GM23338 (cell line): Measurements from ENCODE around the gene POLR1E. TPM values are rescaled to one million over a fixed set of nuclear protein-coding genes. Genes with fewer than 3 reads are reported as not detected.
A peak's percentile ranks its signal among the peaks of the same experiment; 100 is the strongest.

Source experiments
- ATAC-seq: fragments of 200-7000 bp; cut with Tn5 transposase; 3 replicates; pipeline ENCODE4 v1.9.1; 2020
- DNase-seq: peaks from one replicate; pipeline ENCODE4 v3.0.0-alpha.2; 2015; ENCODE audit warnings: low spot score
- H2AFZ ChIP-seq: fragments of 200-600 bp; sonication (generic); 2 replicates; pipeline ENCODE4 v1.8.0; 2016; ENCODE audit warnings: antibody characterized with exemption, mild to moderate bottlenecking, moderate library complexity
- H3F3A ChIP-seq: fragments of 200-600 bp; sonication (generic); replicated peaks from 2 replicates; pipeline ENCODE4 v1.8.0; 2017; ENCODE audit warnings: antibody characterized with exemption, mixed run types, low read depth
- H3K27ac ChIP-seq: fragments of 200-600 bp; sonication (generic); 2 replicates; pipeline ENCODE4 v1.6.1; 2016; ENCODE audit warnings: low read depth
- H3K27me3 ChIP-seq: fragments of 200-600 bp; sonication (generic); 2 replicates; pipeline ENCODE4 v1.8.0; 2016; ENCODE audit warnings: mild to moderate bottlenecking, mixed run types, moderate library complexity; ENCODE audit not compliant: insufficient read depth
- H3K36me3 ChIP-seq: fragments of 200-600 bp; sonication (generic); 2 replicates; pipeline ENCODE4 v1.8.0; 2016; ENCODE audit warnings: mild to moderate bottlenecking; ENCODE audit not compliant: insufficient read depth
- H3K4me1 ChIP-seq: fragments of 200-600 bp; sonication (generic); 2 replicates; pipeline ENCODE4 v1.8.0; 2016; ENCODE audit warnings: mild to moderate bottlenecking, moderate library complexity; ENCODE audit not compliant: insufficient read depth
- H3K4me2 ChIP-seq: fragments of 200-600 bp; sonication (generic); 2 replicates; pipeline ENCODE4 v1.7.1; 2017; ENCODE audit warnings: mixed run types
- H3K4me3 ChIP-seq: fragments of 200-600 bp; sonication (generic); 2 replicates; pipeline ENCODE4 v1.6.1; 2016; ENCODE audit warnings: mixed run types
- H3K79me2 ChIP-seq: fragments of 200-600 bp; sonication (generic); replicated peaks from 2 replicates; pipeline ENCODE4 v1.8.0; 2017; ENCODE audit warnings: mild to moderate bottlenecking; ENCODE audit not compliant: insufficient read depth
- H3K9me2 ChIP-seq: fragments of 200-600 bp; sonication (generic); 2 replicates; pipeline ENCODE4 v1.8.0; 2017; ENCODE audit not compliant: insufficient read depth
- H4K20me1 ChIP-seq: fragments of 200-600 bp; sonication (generic); replicated peaks from 2 replicates; pipeline ENCODE4 v1.8.0; 2017; ENCODE audit warnings: mild to moderate bottlenecking; ENCODE audit not compliant: insufficient read depth
- H3K27ac Mint-ChIP-seq: 2 replicates; pipeline ENCODE4 v1.8.0; 2020; ENCODE audit warnings: inconsistent platforms, mild to moderate bottlenecking, moderate library complexity, mixed read lengths
- H3K27me3 Mint-ChIP-seq: 3 replicates; pipeline ENCODE4 v1.8.0; 2022; ENCODE audit warnings: low read depth, mild to moderate bottlenecking, moderate library complexity, mixed read lengths, inconsistent platforms; ENCODE audit not compliant: insufficient read depth, poor library complexity
- H3K36me3 Mint-ChIP-seq: 3 replicates; pipeline ENCODE4 v1.8.0; 2021; ENCODE audit warnings: low read depth, mild to moderate bottlenecking, inconsistent platforms, moderate library complexity, mixed read lengths
- H3K4me1 Mint-ChIP-seq: 3 replicates; pipeline ENCODE4 v1.8.0; 2020; ENCODE audit warnings: mild to moderate bottlenecking, inconsistent platforms, mixed read lengths
- H3K4me3 Mint-ChIP-seq: 3 replicates; pipeline ENCODE4 v1.8.0; 2021; ENCODE audit warnings: moderate library complexity, mild to moderate bottlenecking, inconsistent platforms, mixed read lengths
- H3K9me3 Mint-ChIP-seq: 3 replicates; pipeline ENCODE4 v1.8.0; 2020; ENCODE audit warnings: moderate library complexity, mild to moderate bottlenecking, inconsistent platforms, mixed read lengths
- CREB1 ChIP-seq: fragments of 250-450 bp; sonication (Bioruptor Pico); IDR thresholded peaks from 2 replicates; pipeline ENCODE4 v1.5.0; 2020; ENCODE audit warnings: low read depth, mild to moderate bottlenecking, moderate library complexity
- EZH2 ChIP-seq: fragments of 200-600 bp; sonication (generic); IDR thresholded peaks from one replicate; pipeline ENCODE4 v1.8.0; 2017; ENCODE audit warnings: antibody characterized with exemption, mild to moderate bottlenecking, low read depth; ENCODE audit not compliant: unreplicated experiment
- EZH2phosphoT487 ChIP-seq: fragments of 200-600 bp; sonication (generic); IDR thresholded peaks from one replicate; pipeline ENCODE4 v1.8.1; 2018; ENCODE audit warnings: antibody characterized with exemption; ENCODE audit not compliant: unreplicated experiment
- JUNB ChIP-seq: IDR thresholded peaks from one replicate; pipeline ENCODE4 v1.6.1; 2016; ENCODE audit warnings: antibody characterized with exemption; ENCODE audit not compliant: unreplicated experiment
- NANOG ChIP-seq: IDR thresholded peaks from 2 replicates; pipeline ENCODE4 v1.6.1; 2016; ENCODE audit warnings: antibody characterized with exemption, borderline replicate concordance
- STAT1 ChIP-seq: IDR thresholded peaks from one replicate; pipeline ENCODE4 v1.6.1; 2016; ENCODE audit warnings: antibody characterized with exemption; ENCODE audit not compliant: unreplicated experiment
- ZNF114 ChIP-seq: fragments of 250-450 bp; sonication (Bioruptor Pico); IDR thresholded peaks from 2 replicates; pipeline ENCODE4 v1.5.0; 2020; ENCODE audit warnings: mild to moderate bottlenecking, moderate library complexity
- ZNF331 ChIP-seq: fragments of 250-450 bp; sonication (Bioruptor Pico); IDR thresholded peaks from 2 replicates; pipeline ENCODE4 v1.5.0; 2020; ENCODE audit warnings: low read depth, mild to moderate bottlenecking, moderate library complexity
- polyA plus RNA-seq: library from polyadenylated mRNA; unstranded; fragments of >200 nt; fragmentation: Nextera tagmentation; extraction: Ambion mirVana; gene quantifications from 2 replicates; pipeline ENCODE4 v1.2.1, GENCODE V29; 2016
- total RNA-seq: library from RNA; depleted of rRNA; stranded (reverse); fragments of >200 nt; shearing (Covaris generic); gene quantifications from 2 replicates; pipeline ENCODE4 v1.2.3, GENCODE V29; 2014
- TF ChIP-seq, protein P1 (sequence below), 2 experiments: fragments of 200-600 bp in 1 of 2; sonication (generic) in 1 of 2; conservative IDR thresholded peaks; 2 replicates each; pipeline versions ENCODE4 v1.5.1 to v1.6.1; 2016 to 2017; ENCODE audit warnings: antibody characterized with exemption in 2 of 2, low read depth in 2 of 2, mild to moderate bottlenecking in 2 of 2, moderate library complexity in 1 of 2
- TF ChIP-seq, protein P2 (sequence below): fragments of 250-450 bp; sonication (Bioruptor Pico); IDR thresholded peaks from 2 replicates; pipeline ENCODE4 v1.5.0; 2020; ENCODE audit warnings: mild to moderate bottlenecking, moderate library complexity

The POLR1E gene
- total and polyA plus RNA-seq, 2 experiments from 2014 or later = 19.2 to 45.5 TPM

DNA sequence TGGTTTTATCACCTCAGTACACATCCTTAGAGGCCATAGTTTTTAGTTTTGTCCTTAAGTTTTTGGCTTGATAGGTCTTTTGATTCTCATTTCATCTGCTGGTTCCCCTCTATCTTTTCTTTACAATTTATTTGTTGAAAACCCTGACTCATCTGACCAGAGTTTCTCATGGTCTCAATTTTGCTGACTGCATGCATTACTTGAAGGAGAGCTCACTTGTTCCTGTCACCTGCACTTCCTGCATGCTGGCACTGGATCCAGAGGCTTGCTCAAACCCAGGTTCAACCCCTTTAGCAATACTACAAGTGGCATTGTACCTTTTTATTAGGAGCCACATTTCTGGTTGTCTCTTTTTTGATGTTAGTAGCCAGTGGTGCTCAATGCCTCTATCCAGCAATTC lies 63.8 kb downstream of the POLR1E start (continued):
- TF ChIP-seq NANOG (no peak), ZNF114 (CRISPR knock-in tag) (no peak), JUNB (no peak), STAT1 (no peak), EZH2 (no peak), ZNF331 (CRISPR knock-in tag) (no peak)

DNA sequence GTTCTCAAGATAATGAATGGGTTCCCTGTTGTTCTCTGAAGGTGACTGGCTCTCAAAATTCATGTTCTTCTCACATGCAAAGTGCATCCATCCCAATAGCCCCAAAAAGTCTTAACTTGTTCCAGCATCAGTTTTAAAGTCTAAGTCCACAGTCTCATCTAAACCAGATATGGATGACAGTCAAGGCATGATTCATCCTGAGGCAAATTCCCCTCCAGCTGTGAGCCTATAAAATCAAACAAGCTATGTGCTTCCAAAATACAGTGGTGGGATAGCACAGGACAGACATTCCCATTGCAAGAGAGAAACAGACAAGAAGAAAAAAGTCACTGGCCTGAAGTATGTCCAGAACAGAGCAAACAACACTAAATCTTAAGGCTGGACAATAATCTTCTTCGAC lies 65.0 kb downstream of the POLR1E start:
- no peak for ATAC-seq
- no peaks in the 10 kb centered on the region for H4K20me1 ChIP-seq
- no peak overlapping the region for H2AFZ ChIP-seq
- peaks cover 3% of the 10 kb centered on the region; the same call in 1 of the 3 replicates for H3K4me1 Mint-ChIP-seq
- TF ChIP-seq JUNB (no peak), ZNF331 (CRISPR knock-in tag) (no peak), EZH2 (no peak)
- H3K4me2 ChIP-seq = no peak overlapping the region
- H3K79me2 ChIP-seq = no peaks in the 10 kb centered on the region
- H3K36me3 Mint-ChIP-seq = no peaks in the 10 kb centered on the region
- no peaks in the 10 kb centered on the region for H3K9me2 ChIP-seq
- DNase-seq = no peak
- peaks cover 7% of the 10 kb centered on the region for H3K27me3 Mint-ChIP-seq
- H3K4me1 ChIP-seq = no peaks in the 10 kb centered on the region
- no peak overlapping the region for H3K4me3 Mint-ChIP-seq
- H3K27ac ChIP-seq = no peak overlapping the region
- no peaks in the 10 kb centered on the region for H3F3A ChIP-seq
- no peaks in the 10 kb centered on the region for H3K9me3 Mint-ChIP-seq
- no peaks in the 10 kb centered on the region for H3K27me3 ChIP-seq
- no peaks in the 10 kb centered on the region for H3K36me3 ChIP-seq
- H3K27ac Mint-ChIP-seq = no peak overlapping the region
- no peak overlapping the region for H3K4me3 ChIP-seq

DNA sequence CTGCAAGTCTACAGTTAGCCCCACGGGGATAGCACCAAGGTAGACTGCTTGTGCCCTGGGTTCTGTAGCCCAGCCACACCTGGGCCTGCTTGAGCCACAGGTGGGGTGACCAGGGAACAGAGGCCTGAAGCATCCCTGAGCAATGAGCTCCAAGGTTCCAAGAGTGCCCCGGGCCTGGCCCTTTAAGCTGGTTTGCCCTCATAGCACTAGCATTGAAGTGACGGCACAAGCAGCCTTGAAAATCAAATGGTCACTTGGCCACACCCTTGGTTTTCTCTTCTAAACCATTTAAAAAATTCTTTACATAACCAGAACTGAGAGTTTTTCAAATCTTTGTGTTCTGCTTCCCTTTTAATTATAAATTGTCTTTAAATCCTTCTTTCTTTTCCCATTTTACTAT lies 65.7 kb downstream of the POLR1E start:
- no peaks in the 10 kb centered on the region for H3K36me3 Mint-ChIP-seq
- no peaks in the 10 kb centered on the region for H3K36me3 ChIP-seq
- no peak overlapping the region for H3K4me2 ChIP-seq
- no peaks in the 10 kb centered on the region for H3K9me2 ChIP-seq
- H3K4me3 ChIP-seq = no peak overlapping the region
- H3K27ac ChIP-seq = no peak overlapping the region
- peaks cover 6% of the 10 kb centered on the region for H3K27me3 Mint-ChIP-seq
- H4K20me1 ChIP-seq = no peaks in the 10 kb centered on the region
- H2AFZ ChIP-seq = no peak overlapping the region
- H3K4me1 ChIP-seq = no peaks in the 10 kb centered on the region
- ATAC-seq = peak; percentile 48
- H3K4me1 Mint-ChIP-seq = peaks cover 3% of the 10 kb centered on the region; the same call in 1 of the 3 replicates
- no peaks in the 10 kb centered on the region for H3K27me3 ChIP-seq
- H3K27ac Mint-ChIP-seq = no peak overlapping the region
- no peaks in the 10 kb centered on the region for H3K79me2 ChIP-seq
- DNase-seq = no peak
- H3F3A ChIP-seq = no peaks in the 10 kb centered on the region
- H3K9me3 Mint-ChIP-seq = no peaks in the 10 kb centered on the region
- no peak overlapping the region for H3K4me3 Mint-ChIP-seq
- TF ChIP-seq, protein P1, sequence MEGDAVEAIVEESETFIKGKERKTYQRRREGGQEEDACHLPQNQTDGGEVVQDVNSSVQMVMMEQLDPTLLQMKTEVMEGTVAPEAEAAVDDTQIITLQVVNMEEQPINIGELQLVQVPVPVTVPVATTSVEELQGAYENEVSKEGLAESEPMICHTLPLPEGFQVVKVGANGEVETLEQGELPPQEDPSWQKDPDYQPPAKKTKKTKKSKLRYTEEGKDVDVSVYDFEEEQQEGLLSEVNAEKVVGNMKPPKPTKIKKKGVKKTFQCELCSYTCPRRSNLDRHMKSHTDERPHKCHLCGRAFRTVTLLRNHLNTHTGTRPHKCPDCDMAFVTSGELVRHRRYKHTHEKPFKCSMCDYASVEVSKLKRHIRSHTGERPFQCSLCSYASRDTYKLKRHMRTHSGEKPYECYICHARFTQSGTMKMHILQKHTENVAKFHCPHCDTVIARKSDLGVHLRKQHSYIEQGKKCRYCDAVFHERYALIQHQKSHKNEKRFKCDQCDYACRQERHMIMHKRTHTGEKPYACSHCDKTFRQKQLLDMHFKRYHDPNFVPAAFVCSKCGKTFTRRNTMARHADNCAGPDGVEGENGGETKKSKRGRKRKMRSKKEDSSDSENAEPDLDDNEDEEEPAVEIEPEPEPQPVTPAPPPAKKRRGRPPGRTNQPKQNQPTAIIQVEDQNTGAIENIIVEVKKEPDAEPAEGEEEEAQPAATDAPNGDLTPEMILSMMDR (conservative IDR thresholded peaks at IDR 0.05; ENCODE audit: low read depth in 2 of 2) = no peak
- no peak for TF ChIP-seq STAT1
- TF ChIP-seq ZNF114 (CRISPR knock-in tag) = no peak
- TF ChIP-seq EZH2phosphoT487 = no peak
- no peak for TF ChIP-seq ZNF331 (CRISPR knock-in tag)
- TF ChIP-seq JUNB = no peak
- no peak for TF ChIP-seq EZH2
- TF ChIP-seq CREB1 = no peak
- TF ChIP-seq, protein P2, sequence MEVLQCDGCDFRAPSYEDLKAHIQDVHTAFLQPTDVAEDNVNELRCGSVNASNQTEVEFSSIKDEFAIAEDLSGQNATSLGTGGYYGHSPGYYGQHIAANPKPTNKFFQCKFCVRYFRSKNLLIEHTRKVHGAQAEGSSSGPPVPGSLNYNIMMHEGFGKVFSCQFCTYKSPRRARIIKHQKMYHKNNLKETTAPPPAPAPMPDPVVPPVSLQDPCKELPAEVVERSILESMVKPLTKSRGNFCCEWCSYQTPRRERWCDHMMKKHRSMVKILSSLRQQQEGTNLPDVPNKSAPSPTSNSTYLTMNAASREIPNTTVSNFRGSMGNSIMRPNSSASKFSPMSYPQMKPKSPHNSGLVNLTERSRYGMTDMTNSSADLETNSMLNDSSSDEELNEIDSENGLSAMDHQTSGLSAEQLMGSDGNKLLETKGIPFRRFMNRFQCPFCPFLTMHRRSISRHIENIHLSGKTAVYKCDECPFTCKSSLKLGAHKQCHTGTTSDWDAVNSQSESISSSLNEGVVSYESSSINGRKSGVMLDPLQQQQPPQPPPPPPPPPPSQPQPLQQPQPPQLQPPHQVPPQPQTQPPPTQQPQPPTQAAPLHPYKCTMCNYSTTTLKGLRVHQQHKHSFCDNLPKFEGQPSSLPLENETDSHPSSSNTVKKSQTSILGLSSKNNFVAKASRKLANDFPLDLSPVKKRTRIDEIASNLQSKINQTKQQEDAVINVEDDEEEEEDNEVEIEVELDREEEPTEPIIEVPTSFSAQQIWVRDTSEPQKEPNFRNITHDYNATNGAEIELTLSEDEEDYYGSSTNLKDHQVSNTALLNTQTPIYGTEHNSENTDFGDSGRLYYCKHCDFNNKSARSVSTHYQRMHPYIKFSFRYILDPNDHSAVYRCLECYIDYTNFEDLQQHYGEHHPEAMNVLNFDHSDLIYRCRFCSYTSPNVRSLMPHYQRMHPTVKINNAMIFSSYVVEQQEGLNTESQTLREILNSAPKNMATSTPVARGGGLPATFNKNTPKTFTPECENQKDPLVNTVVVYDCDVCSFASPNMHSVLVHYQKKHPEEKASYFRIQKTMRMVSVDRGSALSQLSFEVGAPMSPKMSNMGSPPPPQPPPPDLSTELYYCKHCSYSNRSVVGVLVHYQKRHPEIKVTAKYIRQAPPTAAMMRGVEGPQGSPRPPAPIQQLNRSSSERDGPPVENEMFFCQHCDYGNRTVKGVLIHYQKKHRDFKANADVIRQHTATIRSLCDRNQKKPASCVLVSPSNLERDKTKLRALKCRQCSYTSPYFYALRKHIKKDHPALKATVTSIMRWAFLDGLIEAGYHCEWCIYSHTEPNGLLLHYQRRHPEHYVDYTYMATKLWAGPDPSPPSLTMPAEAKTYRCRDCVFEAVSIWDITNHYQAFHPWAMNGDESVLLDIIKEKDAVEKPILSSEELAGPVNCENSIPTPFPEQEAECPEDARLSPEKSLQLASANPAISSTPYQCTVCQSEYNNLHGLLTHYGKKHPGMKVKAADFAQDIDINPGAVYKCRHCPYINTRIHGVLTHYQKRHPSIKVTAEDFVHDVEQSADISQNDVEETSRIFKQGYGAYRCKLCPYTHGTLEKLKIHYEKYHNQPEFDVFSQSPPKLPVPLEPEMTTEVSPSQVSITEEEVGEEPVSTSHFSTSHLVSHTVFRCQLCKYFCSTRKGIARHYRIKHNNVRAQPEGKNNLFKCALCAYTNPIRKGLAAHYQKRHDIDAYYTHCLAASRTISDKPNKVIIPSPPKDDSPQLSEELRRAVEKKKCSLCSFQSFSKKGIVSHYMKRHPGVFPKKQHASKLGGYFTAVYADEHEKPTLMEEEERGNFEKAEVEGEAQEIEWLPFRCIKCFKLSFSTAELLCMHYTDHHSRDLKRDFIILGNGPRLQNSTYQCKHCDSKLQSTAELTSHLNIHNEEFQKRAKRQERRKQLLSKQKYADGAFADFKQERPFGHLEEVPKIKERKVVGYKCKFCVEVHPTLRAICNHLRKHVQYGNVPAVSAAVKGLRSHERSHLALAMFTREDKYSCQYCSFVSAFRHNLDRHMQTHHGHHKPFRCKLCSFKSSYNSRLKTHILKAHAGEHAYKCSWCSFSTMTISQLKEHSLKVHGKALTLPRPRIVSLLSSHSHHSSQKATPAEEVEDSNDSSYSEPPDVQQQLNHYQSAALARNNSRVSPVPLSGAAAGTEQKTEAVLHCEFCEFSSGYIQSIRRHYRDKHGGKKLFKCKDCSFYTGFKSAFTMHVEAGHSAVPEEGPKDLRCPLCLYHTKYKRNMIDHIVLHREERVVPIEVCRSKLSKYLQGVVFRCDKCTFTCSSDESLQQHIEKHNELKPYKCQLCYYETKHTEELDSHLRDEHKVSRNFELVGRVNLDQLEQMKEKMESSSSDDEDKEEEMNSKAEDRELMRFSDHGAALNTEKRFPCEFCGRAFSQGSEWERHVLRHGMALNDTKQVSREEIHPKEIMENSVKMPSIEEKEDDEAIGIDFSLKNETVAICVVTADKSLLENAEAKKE = no peak
